GM19397 (cell line): ENCODE results near the gene CTSC.
"Not testable (repeated sequence)": the region's sequence is repeated elsewhere in the genome, so short reads cannot be mapped to it uniquely, and the experiment has no call there.

Source experiments
- ATAC-seq: cut with Tn5 transposase; IDR thresholded peaks from one replicate; pipeline ENCODE4 v1.9.1; 2021; ENCODE audit warnings: mild to moderate bottlenecking, moderate library complexity; ENCODE audit not compliant: unreplicated experiment

CTSC gene

DNA sequence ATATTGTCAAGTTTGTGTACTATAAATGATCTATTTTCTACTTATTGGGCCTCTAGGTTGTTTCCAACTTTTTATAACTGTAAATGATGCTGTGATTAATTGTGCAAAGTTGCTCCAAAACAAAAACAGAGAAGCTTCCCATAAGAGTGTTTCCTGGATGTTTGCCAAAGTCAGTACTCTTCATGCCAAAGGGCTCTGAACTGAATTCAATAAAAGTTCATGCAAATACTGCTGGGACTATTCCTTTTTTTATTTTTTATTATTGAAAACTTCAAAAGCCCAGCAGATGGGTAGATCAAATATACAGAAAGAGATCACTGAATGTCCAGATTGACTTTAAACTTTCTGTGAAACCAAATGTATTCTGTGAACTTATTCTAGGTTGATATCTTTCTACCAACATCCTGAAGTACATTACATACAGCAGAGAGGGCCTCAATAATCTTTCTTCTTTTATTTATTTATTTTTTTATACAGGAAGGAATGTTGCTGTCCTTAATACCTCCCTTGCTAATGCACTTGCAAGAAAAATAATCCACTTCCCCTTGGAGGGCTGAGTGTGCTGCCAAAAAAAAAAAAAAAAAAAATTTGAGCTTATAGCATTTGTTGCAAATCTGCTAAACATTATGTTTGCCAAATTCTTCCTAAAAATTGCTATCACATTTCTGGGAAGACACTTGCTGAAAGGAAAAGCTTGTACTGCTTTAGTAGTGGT lies 53.0 kb downstream of the CTSC start:
- no peak for ATAC-seq

DNA sequence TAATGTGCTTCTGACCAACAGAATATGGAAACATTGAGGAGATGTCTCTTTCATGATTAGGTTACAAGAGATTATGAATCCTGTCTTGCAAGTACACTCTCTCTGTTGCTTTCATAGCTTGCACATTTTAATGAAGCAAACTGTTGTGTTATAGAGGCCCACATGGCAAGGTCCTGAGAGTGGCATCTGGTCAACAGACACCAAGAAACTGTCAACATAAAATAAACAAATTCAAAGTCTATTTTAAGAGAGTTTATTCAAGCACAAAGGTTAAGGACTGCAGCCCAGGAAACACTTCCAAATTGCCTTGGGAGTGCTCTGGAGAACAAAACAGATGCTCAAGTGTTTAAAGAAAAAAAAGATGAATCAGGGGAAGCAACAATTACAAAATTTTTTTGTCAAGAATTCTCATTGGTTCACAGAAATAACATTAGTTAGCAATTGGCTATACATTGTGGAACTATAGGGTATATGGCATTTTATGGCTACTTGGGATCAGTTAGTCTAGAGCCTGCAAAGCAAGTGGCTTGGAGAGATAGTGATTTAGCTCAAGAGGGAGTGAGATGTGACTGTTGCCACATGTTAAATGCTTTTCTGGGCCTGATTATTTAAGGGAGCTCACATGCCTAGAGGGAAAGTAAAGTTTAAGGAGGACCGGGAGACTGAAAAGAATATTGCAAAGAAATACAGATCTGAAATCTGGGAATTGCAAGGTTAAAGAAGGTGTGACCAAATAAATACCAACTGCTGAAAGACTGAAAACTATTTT lies 54.6 kb downstream of the CTSC start:
- ATAC-seq = no peak

DNA sequence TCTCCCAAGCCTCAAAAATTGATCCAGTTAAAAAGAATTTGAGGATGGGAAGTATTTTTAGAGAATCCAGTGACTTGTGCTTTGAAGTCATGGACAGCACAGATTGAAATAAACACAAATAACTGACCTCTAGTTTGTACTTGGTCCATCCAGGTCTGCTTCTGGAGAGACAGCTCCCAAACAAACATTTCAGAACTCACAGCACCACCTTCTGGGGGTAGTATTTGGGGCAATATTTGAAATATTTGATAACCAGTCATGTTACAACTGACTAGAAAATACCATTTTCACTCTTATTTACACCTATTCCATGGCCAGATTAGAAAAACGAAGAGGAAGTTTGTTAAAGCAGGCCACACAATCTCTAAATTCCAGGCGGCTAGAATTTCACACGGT lies 56.2 kb downstream of the CTSC start:
- no peak for ATAC-seq

DNA sequence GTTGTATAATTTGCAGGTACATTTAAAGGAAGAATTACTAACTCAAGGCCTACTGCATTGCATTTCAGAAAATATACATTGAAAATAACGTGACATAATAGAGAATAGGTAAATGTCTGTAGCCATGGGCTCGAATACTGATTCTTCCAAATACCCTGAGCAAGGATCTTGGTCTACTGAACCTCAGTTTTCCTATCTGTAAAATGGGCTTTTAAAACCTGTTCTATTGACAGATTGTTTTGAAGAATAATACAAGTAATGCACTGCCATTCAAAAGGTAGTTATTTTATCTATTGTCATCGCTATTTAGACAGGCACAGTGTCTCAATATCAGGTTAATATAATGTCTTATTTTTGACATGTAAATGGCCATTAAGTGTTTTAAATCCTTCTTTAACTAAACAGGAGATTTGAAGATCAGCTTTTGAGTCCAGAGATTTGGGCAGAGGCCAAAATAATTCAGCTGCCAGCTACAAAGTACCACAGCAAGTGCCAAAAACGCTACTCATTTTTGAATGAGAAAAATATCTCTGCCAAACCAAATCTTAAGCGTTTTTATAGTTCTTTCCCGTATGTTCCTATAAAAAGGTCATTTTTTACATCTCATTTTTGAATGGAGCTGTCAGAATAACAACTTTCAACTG lies 56.7 kb downstream of the CTSC start:
- no peak for ATAC-seq

DNA sequence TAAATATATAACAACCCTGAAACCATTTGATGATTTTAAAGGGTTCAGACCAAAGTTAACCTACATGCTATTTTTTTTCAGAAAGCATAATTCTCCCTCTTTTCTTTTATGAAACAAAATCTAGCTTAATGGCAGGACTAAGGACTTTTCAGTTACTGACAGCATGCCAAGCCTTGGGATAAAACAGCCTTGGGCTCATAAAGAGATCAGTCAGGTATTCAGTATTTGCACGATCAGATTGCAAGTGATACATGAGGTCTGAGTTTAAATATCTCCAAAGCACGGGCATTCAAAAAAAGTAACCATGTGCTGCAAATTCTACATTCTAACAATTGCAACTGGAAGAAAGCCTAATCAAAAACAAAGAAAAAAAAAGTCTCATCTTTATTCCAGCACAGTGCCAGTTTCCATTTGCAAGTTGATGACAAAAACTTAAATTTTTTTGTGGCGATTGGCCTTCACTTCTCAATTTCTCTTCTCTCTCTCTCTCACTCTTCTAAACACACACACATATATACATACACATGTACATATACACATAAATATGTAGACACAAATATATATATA lies 60.1 kb downstream of the CTSC start:
- ATAC-seq = no peak

DNA sequence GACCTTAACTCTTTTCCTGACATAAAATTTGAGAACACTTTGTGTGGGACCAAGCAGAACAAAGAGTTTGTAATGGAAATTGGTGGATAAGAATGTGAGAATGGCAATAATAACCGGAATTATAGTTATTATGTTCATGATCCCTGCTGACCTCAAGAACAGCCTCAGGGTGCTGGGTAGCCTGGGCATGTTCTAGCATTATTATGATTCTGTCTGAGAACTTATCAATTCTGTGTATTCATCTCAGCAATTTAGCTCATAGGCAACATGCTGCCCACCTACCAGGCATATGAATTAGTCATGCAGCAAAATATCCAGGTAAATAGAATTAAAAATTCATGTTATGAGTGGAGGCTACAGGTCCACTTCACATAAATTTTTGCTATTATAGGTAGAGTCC lies 61.9 kb downstream of the CTSC start:
- no peak for ATAC-seq

DNA sequence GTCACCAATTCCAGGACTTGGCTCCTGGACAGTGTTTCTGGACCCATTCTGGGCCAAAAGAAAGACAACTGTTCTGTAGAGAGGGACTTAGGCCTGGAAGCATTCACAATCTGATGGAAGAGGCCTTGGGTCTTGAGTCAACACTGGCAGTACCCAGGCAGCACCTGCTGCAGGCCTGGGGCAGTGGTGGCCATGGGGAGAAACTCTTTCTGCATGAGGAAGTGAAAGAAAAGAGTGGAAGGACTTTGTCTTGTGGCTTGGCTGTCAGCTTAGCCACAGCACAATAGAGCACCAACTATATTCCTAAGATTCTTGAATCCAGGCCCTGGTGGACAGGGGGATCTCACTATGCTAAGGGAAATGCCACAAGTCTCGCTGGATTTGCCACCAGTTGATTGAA lies 70.6 kb downstream of the CTSC start:
- peak; percentile 63 for ATAC-seq

DNA sequence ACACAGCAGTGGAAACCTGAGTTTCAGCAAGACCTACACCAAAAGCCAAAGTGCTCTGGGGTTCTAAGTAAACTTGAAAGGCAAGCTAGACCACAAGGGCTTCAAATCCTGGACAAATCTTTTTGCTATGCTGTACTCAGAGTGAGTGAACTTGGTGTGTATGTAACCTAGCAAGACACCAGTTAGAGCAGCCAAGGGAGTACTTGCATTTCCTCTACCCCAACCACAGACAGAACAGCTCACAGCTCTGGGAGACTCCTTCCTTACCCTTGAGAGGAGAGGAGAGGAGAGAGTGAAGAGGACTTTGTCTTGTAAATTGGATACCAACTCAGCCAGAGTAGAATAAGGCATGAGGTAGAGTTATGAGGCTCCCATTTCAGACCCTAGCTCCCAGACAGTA lies 71.4 kb downstream of the CTSC start:
- ATAC-seq = no peak

DNA sequence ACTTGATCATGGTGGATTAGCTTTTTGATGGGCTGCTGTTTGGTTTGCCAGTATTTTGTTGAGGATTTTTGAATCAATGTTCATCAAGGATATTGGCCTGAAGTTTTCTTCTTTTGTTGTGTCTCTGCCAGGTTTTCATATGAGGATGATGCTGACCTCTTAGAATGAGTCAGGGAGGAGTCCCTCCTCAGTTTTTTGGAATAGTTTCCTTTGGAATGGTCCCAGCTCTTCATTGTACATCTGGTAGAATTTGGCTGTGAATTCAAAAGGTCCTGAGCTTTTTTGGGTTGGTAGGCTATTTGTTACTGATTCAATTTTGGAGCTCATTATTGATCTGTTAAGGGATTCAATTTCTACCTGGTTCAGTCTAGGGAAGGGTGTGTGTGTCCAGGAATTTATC lies 78.1 kb downstream of the CTSC start:
- no peak for ATAC-seq

DNA sequence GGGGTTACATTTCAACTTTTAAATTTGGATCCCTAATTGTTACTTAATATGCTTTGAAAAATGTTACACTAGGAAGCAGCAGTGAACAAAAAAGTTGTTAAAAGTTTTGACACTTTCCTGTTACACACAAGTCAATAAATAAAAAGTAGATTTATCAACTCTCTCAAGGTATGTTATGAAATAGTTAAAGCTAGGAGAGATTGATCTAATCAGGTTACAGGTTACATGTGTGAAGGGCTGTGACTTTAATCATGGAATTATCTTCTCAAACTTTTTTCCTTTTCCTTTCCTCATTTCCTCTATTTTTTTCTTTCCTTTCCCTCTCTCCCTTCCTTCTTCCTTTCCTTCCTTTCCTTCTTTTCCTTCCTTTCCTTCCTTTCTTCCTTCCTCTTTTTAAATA lies 85.3 kb downstream of the CTSC start:
- no peak for ATAC-seq

DNA sequence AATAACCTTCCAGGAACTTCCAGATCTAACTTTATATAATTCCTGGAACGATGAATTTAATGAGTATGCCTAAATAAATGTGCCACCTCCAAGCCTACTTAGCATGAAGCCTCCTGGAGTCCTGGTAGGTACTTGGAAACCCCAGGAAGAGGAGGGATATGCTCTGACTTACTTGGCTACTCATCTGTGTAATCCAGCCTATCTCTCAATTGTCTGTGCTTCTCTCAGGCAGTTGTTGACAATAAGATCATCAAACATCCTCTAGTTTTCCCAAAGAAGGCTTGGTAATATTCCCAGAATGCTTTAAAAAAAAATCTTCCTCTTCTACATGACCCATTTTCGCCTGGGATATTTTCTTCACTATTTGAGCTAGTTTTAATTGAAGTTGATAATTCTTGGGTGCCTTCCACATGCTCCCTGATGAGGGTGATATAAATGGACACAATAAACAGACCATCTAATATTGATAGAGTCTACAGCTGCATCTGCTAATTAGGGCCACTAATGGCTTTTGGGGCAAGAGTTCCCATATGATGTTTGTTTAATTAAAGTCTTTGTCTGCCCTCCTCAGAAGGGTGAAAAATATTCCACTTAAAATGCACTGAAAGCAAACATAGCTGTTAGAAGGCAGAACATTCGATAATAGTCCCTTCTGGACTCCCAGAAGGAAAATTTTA lies 86.8 kb downstream of the CTSC start:
- ATAC-seq = no peak

DNA sequence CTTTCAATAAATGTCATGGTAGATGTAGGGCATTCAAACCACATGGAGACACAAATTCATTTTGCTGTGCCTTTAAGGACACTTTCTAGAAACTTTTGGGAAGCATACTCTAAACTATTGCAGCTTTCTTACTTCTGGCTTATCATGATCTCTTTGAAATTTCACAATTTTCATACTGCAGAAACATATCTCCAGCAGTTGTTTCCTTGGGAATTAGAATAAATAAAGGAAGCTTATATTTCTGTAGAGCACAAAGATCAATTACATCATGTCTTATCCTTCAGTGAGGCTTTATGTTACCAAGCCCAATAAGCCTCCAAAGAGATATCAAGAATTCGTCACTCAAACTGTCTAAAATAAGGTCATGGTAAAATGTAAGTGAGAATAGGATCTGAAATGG lies 87.8 kb downstream of the CTSC start:
- ATAC-seq = no peak

DNA sequence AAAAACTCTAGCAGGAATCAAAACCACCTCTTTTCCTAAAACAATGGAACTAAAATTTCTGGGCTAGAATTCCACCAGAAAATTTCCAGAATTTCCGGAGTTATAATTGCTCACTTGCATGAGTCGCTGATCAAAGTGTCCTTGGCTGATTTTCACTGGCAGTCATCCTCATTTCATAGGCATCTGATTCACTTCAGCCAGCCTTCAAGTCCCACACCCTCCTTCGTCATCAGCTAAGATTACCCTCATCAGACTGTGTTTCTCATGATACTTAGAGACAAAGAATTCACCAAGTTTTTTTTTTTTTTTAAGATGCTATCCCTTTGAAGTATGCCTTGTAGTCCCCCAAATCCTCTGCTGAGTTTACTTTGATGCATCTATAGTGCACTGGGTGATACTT lies 90.8 kb downstream of the CTSC start:
- ATAC-seq = no peak

DNA sequence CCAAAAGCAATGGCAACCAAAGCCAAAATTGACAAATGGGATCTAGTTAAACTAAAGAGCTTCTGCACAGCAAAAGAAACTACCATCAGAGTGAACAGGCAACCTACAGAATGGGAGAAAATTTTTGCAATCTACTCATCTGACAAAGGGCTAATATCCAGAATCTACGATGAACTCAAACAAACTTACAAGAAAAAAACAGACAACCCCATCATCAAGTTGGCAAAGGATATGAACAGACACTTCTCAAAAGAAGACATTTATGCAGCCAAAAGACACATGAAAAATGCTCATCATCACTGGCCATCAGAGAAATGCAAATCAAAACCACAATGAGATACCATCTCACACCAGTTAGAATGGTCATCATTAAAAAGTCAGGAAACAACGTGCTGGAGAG lies 92.0 kb downstream of the CTSC start:
- not testable (repeated sequence) for ATAC-seq
